Muscle of arm (tissue), 12 donors: ENCODE measurements around the gene XKR7. TPM values are rescaled to one million over a fixed set of nuclear protein-coding genes. Genes with fewer than 3 reads are reported as not detected.

Experiments
- DNase-seq: peaks from one replicate; pipeline ENCODE4 v3.0.0-alpha.2; 2013
- polyA plus RNA-seq, 12 donors: library from polyadenylated mRNA; unstranded; fragments of 120-200 nt; gene quantifications; one replicate each; pipeline ENCODE4 v1.2.1, GENCODE V29; 2013; ENCODE audit not compliant: insufficient read length in 12 of 12

Gene XKR7
- polyA plus RNA-seq, 12 donors, result 0.03 to 1.3 (median 0.12) TPM; not detected in 1

DNA sequence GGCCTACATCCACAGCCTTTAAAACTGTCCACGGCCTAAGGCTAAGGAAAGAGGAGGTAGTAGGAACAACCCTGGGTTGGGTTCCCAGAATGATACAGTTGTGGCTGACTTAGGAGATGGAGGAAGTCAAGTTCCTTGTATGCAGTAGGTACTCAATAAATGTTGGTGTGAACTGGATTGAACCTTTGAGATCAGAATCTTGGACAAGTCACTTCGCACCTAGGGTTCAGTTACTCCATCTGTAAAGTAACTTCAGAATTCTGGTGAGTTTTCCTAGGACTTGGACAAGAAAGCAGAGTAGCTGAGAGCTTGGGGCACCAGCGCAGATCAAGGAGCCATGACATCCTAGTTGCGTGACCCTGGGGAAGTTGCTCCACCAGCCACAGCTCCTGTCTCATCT, 9.1 kb downstream of the XKR7 start:
- DNase-seq, result no peak

DNA sequence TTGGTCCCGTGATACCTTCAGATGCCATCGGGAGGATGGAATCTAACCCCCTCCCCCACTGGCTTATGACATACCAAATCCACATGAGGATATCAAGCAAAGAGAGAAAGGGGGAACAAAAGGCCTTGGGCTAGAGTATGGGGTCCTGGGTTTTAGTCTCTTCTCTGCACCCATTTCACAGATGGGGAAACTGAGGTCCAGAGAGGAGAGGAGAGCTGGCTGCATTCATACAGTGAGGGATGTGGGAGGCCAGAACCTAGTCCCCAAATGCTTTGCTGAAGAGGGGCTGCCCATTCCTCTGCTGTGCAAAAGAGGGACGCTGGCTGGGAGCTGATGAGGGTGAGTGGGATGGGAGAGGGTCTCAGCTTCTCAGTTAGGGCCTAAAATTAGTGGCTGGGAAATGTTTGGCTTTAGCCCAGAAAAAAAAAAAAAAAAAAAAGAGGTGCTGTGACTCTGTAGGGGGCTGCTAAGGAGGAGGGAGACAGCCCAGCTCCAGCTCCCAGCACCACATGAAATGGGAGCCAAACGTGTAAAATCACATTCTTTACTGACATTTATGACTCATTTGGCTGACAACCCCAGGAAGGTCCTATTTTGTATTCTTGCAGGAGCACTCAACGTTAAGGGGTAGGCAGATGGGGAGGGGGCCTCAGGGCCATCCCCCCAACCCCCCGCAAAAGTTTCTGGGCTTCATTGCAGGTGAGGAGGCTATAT, 11.9 kb downstream of the XKR7 start:
- DNase-seq, result no peak

DNA sequence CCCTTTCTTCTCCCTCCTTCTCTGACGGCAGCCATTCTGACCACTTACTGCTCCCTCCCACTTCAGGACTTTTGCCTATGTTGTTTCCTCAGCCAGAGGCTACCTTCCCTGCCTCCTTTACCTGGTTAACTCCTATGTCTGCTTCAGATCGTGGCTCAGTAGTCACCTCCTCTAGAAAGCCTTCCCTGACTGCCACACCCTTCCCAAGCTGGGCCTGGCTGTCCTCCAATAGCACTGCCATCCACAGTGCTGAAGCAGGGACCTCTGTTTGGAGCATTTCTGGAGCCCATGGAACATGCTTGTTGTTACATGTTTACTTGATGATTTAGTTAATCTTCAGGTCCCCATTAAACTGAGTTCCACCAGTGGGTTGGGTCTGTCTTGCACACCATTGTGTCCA, 13.8 kb downstream of the XKR7 start:
- DNase-seq, result no peak

DNA sequence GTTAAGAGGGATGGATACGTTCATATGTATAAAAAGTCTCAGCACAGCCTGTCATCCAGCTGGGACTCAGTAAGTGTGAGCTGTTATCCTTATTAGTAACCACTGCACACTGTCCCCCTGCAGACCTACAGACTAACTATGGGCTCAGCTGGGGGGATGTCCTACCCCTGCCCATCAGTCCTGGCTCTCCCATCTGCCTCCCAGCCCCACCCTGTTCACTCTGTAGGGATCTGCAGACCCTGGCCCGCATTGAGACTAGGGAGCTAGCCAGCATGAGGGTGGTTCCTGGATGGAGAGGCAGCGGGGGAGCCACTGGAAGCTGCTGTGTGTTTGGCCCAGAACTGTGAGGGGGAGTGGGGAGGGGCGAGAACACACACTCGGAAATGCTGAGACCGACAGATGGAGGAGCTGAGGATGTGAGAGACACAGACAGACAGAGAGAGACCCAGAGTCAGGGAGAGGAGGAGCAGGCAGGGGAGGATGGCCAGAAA, 17.1 kb downstream of the XKR7 start:
- DNase-seq, result no peak

- no peak for DNase-seq
Observed at GRCh38 chr20:31987744-31988143, 19.8 kb downstream of the XKR7 start.

- DNase-seq, result no peak
Observed at GRCh38 chr20:31988430-31989015, 20.6 kb downstream of the XKR7 start.

DNA sequence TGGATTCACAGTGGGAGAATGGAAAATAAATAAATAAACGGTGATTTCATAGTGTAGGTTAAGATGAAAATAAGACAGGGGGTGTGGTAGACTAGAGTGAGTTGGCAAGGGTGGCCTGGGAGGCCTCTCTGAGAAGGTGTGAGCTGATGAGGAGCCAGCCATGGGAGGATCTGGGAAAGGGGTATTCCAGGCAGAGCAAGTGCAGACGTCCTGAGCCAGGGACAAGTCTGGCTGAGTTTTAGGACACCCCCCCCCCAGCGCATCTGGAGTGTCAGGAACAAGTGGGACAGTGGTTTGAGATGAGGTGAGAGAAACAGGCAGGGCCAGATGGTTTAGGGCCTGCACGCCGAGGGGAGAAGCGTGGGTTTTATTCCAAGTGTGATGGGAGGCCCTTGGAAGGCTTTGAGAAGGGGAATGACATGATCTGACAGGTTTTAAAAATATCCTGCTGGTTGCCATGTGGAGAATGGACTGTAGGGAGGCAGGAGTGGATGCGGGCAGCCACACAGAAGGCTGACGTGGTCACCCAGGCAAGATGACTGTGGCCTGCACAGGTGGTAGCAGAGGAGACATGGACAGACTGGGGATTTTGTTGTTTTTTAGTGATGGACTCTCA, 21.2 kb downstream of the XKR7 start:
- no peak for DNase-seq

DNA sequence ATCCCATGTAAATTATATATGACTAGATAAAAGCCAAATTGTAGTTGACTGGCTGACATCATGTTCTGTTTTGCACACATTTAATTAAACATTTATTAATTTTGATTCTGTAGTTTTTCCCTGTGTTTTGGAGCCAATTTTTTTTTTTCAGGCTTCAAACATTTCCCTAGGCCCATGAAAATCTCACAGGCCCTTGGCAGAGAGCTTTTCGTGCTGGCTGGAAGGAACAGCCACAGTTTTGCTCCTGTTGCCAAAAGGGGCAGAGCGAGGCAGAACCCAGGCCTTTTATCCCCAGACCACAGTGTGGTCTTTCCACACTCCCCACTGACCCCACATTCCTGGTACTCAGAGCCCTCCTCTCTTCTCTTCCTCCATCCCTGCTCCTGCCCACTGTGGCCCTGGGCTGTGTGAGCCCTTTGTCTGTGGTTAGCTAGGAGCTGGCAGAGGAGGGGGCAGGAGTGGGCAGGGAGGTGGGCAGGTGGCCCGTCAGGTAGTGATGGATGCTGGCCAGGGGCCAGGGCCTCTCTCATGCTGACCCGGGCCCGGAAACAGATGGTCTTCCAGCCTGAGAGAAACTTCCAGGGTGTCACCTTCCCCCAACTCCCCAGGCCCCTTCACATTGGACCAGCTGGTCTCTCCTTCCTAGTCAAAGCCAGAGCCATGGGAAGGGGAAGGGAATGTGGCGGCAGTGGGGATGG, 22.8 kb downstream of the XKR7 start:
- no peak for DNase-seq

GRCh38 chr20:31991339-31991705, 23.4 kb downstream of the XKR7 start:
- DNase-seq, result no peak

DNA sequence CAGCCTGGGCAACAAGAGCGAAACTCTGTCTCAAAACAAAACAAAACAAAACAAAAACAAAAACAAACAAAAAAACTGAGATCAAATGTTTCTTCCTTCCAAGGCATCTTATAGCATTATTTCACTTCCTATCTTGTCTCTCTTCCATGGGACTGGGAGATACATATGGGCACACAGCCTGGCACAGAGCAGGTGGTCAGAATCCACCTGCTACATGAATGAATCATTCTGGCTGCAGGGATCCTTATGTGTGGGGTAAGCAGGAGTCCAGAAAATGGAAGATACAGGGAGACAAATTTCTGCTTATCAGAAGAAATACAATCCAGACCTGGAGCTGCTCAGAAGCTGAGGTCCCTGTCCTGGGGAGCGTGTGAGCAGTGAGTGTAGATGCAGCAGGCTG, 24.1 kb downstream of the XKR7 start:
- no peak for DNase-seq

- DNase-seq, result no peak
Observed at GRCh38 chr20:31996996-31997395, 29.0 kb downstream of the XKR7 start.

GRCh38 chr20:31998246-31998645, 30.3 kb downstream of the XKR7 start:
- no peak for DNase-seq

- DNase-seq, result no peak
Observed at GRCh38 chr20:32003325-32003724, 35.4 kb downstream of the XKR7 start.

GRCh38 chr20:32004963-32005362, 37.0 kb downstream of the XKR7 start:
- DNase-seq, result no peak

- DNase-seq, result no peak
Observed at GRCh38 chr20:32006053-32006452, 38.1 kb downstream of the XKR7 start.

GRCh38 chr20:32006841-32007786, 39.2 kb downstream of the XKR7 start:
- DNase-seq, result no peak

GRCh38 chr20:32007787-32008616, 40.1 kb downstream of the XKR7 start:
- DNase-seq, result no peak

- no peak for DNase-seq
Observed at GRCh38 chr20:32009564-32009963, 41.6 kb downstream of the XKR7 start.

GRCh38 chr20:32010101-32010500, 42.1 kb downstream of the XKR7 start, which contains the start of gene CCM2L:
Gene CCM2L (plus strand): TSS chr20:32010438. CDS start chr20:32010455, 17 bp downstream.
- no peak for DNase-seq

DNA sequence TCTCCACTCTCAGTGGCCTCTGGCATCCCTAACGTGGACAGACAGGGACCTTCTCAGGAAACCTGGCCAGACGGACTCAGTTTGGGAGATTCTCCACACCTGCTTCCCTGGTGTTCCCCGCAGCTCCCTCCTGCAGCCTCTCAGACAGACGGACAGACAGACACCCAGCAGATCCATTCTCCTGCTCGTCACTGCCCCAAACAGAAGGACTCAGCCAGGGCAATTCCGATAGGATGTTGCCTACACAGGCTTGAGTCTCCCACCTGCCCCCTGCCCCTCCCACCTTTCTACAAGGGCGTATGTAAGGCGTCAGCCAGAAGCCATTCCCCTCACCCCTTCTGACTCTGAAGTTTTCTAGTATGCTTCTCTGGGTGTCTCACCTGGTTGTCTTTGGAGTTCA, 42.7 kb downstream of the XKR7 start:
- DNase-seq, result no peak
